Measurements from ENCODE around the gene CCDC102A. TPM values are rescaled to one million over a fixed set of nuclear protein-coding genes. Genes with fewer than 3 reads are reported as not detected.

Gene CCDC102A
- total RNA-seq, 1 experiment from 2014 or later = 8.1 TPM

DNA sequence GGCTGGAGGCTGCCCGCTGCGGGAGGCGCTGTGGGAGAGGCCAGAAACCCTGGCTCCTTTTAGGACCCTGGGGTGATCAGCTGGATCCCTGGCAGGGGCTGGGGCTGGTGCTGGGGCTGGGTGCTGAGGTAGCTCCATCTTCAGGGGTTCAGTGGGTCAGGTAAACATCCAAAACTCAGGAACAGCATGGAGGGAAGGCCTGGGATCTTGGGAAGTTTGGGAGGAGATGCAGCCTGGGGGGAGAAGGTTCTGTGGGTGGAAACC lies 27.0 kb upstream of the CCDC102A start:
- H3K79me2 ChIP-seq (ENCODE audit: low read depth) = no peaks in the 10 kb centered on the region
- no peaks in the 10 kb centered on the region for H3F3A ChIP-seq (ENCODE audit: insufficient read depth, low read depth)
- ChIA-PET POLR2A (ENCODE audit: unreplicated experiment) (no interaction called here), CTCF (interaction anchor here (0.7 kb wide), 1 partner anchor 261 kb away, joined by 4 read pairs; no protein-coding TSS in a partner anchor)
- no peaks in the 10 kb centered on the region for H4K20me1 ChIP-seq (ENCODE audit: insufficient read depth)
- BruUV-seq (replicated peaks) = no TSS peak
- DNase-seq = no peak
- H3K36me3 ChIP-seq (ENCODE audit: low read depth) = no peaks in the 10 kb centered on the region
- 0 out of 2 replicates have a peak, but pooled peaks cover 3% of the 10 kb centered on the region for H3K27me3 ChIP-seq (ENCODE audit: insufficient read depth, low read depth)
- peaks cover 9% of the 10 kb centered on the region; the same call in 1 of the 2 replicates for H3K4me1 ChIP-seq (replicated peaks; ENCODE audit: insufficient read depth)
- intact Hi-C loops (cut with micrococcal nuclease; ENCODE audit: unreplicated experiment) = no loop called here
- H3K9me2 ChIP-seq (ENCODE audit: insufficient read depth) = no peaks in the 10 kb centered on the region
- peak overlapping the region; percentile 45 for H3K4me2 ChIP-seq
- no peak for TF ChIP-seq EZH2 (IDR thresholded peaks at IDR 0.05; ENCODE audit: low read depth)
- TF ChIP-seq, protein P1, sequence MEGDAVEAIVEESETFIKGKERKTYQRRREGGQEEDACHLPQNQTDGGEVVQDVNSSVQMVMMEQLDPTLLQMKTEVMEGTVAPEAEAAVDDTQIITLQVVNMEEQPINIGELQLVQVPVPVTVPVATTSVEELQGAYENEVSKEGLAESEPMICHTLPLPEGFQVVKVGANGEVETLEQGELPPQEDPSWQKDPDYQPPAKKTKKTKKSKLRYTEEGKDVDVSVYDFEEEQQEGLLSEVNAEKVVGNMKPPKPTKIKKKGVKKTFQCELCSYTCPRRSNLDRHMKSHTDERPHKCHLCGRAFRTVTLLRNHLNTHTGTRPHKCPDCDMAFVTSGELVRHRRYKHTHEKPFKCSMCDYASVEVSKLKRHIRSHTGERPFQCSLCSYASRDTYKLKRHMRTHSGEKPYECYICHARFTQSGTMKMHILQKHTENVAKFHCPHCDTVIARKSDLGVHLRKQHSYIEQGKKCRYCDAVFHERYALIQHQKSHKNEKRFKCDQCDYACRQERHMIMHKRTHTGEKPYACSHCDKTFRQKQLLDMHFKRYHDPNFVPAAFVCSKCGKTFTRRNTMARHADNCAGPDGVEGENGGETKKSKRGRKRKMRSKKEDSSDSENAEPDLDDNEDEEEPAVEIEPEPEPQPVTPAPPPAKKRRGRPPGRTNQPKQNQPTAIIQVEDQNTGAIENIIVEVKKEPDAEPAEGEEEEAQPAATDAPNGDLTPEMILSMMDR (conservative IDR thresholded peaks at IDR 0.05) = no peak
- H2AFZ ChIP-seq = no peak overlapping the region
- H3K9me3 ChIP-seq (ENCODE audit: insufficient read depth, low read depth) = no peaks in the 10 kb centered on the region
- H3K27ac ChIP-seq = no peak overlapping the region
- H3K4me3 ChIP-seq = no peak overlapping the region

DNA sequence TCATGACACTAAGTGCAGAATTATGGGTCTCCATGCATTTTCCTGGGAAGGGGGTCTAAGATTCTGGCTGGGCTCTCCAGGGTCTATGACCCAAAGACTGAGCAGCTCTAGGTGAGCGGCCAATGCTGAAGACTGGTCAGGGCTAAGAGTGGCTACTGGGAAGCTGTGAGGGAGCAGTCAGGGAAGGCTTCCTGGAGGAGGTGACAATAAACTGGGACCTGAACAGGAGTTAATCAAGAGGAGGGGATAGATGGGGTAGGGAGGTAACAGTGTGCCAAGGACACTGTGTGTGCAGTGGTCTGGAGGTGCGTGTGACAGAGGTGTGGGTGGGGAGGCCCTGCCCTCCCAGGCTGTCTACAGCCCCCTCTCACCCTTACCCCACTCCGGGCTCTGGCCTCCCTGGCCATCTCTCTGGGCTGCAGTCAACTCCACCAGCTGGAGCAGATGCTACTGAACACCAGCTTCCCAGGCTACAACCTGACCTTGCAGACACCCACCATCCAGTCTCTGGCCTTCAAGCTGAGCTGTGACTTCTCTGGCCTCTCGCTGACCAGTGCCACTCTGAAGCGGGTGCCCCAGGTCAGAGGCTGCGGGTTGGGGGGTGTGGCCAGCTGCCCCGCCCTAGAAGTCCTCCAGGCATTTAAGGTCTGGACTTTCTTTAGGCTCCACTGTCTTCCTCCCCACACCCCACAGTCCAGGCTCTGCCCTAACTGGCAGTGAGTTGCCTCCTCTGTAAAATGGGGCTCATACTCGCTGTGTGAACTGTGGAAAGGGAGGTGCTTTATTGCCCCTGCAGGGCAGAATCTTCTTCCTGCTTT lies 26.5 kb upstream of the CCDC102A start:
- H3K27me3 ChIP-seq (ENCODE audit: insufficient read depth, low read depth) = 0 out of 2 replicates have a peak, but pooled peaks cover 6% of the 10 kb centered on the region
- no peak overlapping the region for H2AFZ ChIP-seq
- ChIA-PET CTCF (interaction anchor here (0.7 kb wide), 1 partner anchor 260 kb away, joined by 4 read pairs; no protein-coding TSS in a partner anchor), POLR2A (ENCODE audit: unreplicated experiment) (interaction anchor here (0.5 kb wide), 1 partner anchor 32 kb away, joined by 4 read pairs; no protein-coding TSS in a partner anchor)
- no peak overlapping the region for H3K27ac ChIP-seq
- H4K20me1 ChIP-seq (ENCODE audit: insufficient read depth) = no peaks in the 10 kb centered on the region
- H3K36me3 ChIP-seq (ENCODE audit: low read depth) = no peaks in the 10 kb centered on the region
- H3K9me3 ChIP-seq (ENCODE audit: insufficient read depth, low read depth) = no peaks in the 10 kb centered on the region
- peaks cover 9% of the 10 kb centered on the region; the same call in 1 of the 2 replicates for H3K4me1 ChIP-seq (replicated peaks; ENCODE audit: insufficient read depth)
- H3K4me3 ChIP-seq = no peak overlapping the region
- intact Hi-C loops (cut with micrococcal nuclease; ENCODE audit: unreplicated experiment) = no loop called here
- peak overlapping the region; percentile 45 for H3K4me2 ChIP-seq
- H3K79me2 ChIP-seq (ENCODE audit: low read depth) = no peaks in the 10 kb centered on the region
- BruUV-seq (replicated peaks) = no TSS peak
- no peaks in the 10 kb centered on the region for H3K9me2 ChIP-seq (ENCODE audit: insufficient read depth)
- no peak for TF ChIP-seq EZH2 (IDR thresholded peaks at IDR 0.05; ENCODE audit: low read depth)
- TF ChIP-seq, protein P1 (conservative IDR thresholded peaks at IDR 0.05) = no peak
- peak in 1 of 2 experiments; percentile 37 for DNase-seq
- H3F3A ChIP-seq (ENCODE audit: insufficient read depth, low read depth) = no peaks in the 10 kb centered on the region

DNA sequence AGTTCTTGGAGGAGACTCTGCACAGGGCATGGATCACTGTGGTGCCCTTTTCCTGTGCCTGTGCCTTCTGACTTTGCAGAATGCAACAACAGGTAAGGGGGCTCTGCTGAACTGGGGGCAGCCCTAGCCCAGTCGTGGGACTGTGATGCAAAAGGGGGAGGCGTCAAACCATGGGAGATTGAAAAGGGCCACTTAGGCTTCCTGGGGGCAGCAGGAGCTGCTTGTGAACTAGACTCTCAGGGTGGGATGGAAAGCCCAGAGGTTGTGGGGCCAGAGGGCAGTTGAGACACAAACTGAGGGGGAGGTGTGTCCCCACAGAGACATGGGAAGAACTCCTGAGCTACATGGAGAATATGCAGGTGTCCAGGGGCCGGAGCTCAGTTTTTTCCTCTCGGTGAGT lies 25.7 kb upstream of the CCDC102A start:
- H2AFZ ChIP-seq = no peak overlapping the region
- no peaks in the 10 kb centered on the region for H3K36me3 ChIP-seq (ENCODE audit: low read depth)
- POLR2A ChIA-PET (ENCODE audit: unreplicated experiment) = interaction anchor here (0.5 kb wide), 1 partner anchor 33 kb away, joined by 4 read pairs; no protein-coding TSS in a partner anchor
- TF ChIP-seq, protein P1 (conservative IDR thresholded peaks at IDR 0.05) = no peak
- TF ChIP-seq EZH2 (IDR thresholded peaks at IDR 0.05; ENCODE audit: low read depth) = no peak
- H3K27me3 ChIP-seq (ENCODE audit: insufficient read depth, low read depth) = 0 out of 2 replicates have a peak, but pooled peaks cover 6% of the 10 kb centered on the region
- no peak for DNase-seq
- no peak overlapping the region for H3K27ac ChIP-seq
- no peaks in the 10 kb centered on the region for H3K9me3 ChIP-seq (ENCODE audit: insufficient read depth, low read depth)
- no peak overlapping the region for H3K4me3 ChIP-seq
- H3K79me2 ChIP-seq (ENCODE audit: low read depth) = no peaks in the 10 kb centered on the region
- H3K9me2 ChIP-seq (ENCODE audit: insufficient read depth) = no peaks in the 10 kb centered on the region
- no TSS peak for BruUV-seq (replicated peaks)
- H3F3A ChIP-seq (ENCODE audit: insufficient read depth, low read depth) = no peaks in the 10 kb centered on the region
- intact Hi-C loops (cut with micrococcal nuclease; ENCODE audit: unreplicated experiment) = no loop called here
- H3K4me1 ChIP-seq (replicated peaks; ENCODE audit: insufficient read depth) = peaks cover 9% of the 10 kb centered on the region; the same call in 1 of the 2 replicates
- no peak overlapping the region for H3K4me2 ChIP-seq
- H4K20me1 ChIP-seq (ENCODE audit: insufficient read depth) = no peaks in the 10 kb centered on the region
- CTCF ChIA-PET = no interaction called here
